SH-SY5Y (cell line): Measurements from ENCODE around the gene RASGEF1B.

Source experiments
- GATA2 ChIP-seq: IDR thresholded peaks from 2 replicates; pipeline ENCODE4 v1.6.1; 2011; ENCODE audit warnings: mild to moderate bottlenecking, low read depth, low read length
- GATA3 ChIP-seq: IDR thresholded peaks from 2 replicates; pipeline ENCODE4 v1.6.1; 2011; ENCODE audit warnings: low read depth, mild to moderate bottlenecking, low read length, moderate library complexity

RASGEF1B gene

DNA sequence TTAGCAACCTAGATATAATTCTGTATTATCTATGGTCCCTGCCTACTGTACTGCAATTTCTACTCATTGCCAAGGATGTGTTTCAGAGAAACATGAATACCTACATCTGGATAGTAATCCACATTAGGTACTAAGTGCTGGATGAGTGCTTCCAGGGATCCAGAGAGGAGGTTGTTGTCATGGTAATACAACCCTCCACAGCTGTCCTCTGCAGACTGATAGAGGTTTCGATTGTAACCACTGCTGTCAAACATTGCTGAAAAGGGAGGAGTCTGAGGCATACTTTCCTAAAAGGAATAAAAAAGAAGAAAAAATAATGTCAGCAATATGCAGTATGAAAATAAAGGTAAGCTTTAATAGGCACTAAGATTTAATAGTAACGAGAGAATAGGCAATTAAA, 12.5 kb downstream of the RASGEF1B start:
- TF ChIP-seq GATA2, result no peak
- no peak for TF ChIP-seq GATA3

DNA sequence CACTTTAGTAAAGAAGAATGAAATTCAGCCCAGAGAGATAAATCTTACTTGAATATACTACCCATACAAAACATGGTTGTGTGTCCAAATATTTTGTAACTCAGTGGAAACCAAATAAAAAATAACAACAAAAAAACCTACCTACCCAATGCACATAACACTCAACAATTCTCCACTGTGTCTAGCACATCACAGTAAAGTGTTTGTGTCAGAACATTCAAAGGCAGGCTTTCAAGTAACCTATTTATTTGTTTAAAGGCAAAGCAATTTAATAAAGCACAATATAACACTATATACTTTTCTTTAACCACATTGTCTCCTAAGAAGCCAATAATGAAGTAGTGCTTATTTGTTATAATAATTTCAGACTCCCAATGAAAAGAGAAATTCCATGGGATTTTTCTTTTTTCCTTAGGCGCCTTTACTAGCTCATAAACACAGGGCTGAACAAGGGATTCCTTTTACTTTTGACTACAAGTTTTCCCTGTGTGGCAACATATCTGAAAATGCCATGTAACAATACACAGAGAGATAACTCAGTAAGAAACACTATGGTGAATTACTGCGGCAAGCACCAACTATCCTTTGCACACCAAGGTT, 13.7 kb downstream of the RASGEF1B start:
- TF ChIP-seq GATA3 (no peak), GATA2 (no peak)

DNA sequence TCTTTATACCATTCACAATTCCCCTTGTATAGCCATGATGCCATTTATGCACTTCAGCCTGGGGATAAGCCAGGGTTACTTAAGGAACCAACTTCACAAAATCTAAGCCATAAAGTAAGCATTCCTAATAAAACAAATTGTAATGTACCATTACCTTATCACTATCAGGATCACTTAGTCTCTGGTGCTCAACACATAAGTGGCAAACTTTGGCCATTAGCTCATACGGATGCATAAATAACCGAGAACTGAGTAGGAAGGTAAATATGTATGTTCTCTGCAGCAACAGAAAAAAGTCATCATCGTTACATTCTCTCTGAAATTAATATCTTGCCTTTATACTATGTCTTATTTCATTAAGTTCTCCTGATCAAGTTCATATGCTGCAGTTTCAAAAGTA, 14.4 kb downstream of the RASGEF1B start:
- TF ChIP-seq GATA2 (no peak), GATA3 (no peak)

DNA sequence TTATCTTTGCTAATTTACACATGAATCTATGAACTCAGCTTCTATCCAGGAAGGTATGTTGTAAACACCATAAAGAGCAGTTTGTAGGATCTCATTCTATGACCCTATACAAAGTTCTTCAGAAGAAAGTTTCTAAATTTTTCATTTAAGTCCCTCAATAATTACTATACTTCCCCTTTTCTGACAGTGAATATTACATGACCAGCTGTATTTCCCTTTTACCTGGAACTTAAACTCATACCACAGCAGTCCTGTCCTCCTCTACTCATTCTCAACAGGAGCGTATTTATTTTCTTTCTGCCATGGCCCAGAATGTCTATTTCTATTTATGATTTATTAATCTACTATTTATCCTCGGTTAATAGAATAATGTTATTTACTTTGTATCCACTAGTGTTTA, 15.8 kb downstream of the RASGEF1B start:
- TF ChIP-seq GATA2 (no peak), GATA3 (no peak)

DNA sequence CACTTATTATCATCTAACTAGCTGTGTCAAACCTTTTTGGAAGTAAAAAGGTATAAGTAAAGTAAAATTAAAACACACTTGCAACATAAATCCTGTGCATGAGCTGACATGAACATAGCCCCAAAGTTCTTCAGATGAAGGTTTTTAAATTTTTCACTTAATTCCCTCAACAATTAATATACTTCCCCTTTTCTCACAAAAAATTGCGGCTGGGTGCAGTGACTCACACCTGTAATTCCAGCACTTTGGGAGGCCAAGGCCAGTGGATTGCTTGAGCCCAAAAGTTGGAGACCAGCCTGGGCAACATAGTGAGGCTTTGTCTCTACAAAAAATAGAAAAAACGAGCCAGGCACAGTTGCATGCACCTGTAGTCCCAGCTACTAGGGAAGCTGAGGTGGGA, 16.8 kb downstream of the RASGEF1B start:
- TF ChIP-seq GATA3 (no peak), GATA2 (no peak)

DNA sequence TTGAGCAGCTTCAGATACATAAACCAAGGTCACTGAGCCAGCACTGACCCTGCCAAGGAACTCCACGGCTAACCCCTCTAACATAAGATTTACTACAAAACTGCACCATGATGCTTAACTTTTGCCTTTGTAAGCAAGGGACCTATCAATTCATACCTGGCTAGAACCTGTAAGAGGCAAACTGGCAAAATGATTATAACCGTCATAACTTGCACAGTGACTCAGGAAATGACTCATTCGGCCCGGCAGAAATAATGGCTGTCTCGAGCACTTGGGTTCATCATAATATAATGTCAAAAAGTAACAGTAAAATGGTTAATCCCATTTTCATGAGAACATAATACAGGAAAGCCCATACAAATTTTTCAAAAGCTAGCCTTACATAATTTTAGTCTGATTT, 17.2 kb downstream of the RASGEF1B start:
- TF ChIP-seq GATA3, result no peak

DNA sequence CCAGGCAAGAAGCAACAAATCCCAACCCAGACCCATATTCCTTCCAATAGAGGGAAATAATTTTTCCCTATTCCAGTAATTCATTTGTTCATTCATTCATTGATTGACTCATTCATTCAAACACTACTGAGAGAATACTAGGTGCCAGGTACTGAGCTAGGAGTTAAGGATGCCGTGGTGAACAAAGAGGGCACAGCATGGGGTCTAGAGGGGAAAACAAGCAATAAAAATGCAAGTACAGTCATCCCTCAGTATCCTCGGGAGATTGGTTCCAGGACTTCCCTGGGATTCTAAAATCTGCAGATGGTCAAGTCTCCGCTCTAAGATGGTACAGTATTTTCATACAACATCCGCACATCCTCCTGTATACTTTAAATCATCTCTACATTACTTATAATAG, 18.7 kb downstream of the RASGEF1B start:
- TF ChIP-seq GATA2 (no peak), GATA3 (no peak)

DNA sequence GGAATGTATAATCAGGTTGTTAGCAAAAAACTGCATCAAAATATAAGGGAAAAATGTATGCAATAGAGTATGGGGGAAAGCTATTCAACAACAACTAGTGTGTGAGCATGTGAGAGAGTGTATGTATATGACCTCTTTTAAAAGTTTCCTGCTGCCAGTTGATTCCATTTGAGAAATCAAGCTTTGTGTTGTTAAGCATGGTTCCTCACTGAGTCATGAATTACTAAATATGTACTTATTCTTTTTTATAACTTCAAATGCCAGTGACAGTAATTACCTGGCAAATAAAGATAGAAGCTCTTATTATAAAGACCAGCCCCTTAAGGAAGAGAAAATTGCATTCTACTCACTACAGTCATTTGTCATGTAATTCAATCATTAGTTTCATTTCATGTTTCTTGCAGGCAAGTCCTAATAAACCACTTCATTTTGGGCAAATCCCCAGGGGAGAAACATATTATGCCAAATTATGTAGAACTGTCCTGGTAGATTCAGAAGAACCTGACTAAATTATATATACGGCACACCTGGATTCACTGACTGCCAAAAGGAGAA, 19.2 kb downstream of the RASGEF1B start:
- TF ChIP-seq GATA3 (no peak), GATA2 (no peak)

DNA sequence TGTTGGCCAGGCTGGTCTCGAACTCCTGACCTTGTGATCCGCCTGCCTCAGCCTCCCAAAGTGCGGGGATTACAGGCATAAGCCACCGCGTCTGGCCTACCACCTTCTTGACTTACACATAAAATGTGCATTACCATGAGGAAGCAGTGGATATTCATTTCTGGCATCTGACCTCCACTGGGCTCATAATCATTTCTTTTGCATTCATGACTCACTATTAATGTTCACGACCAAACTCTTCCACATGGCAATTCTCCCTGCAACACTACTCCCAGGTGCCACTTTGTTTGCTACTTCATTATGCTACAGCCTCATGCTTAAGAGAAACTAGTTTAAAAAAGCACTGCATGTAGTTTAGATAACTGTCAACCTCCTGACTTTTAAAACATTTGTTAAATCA, 22.7 kb downstream of the RASGEF1B start:
- no peak for TF ChIP-seq GATA3
- TF ChIP-seq GATA2, result no peak

DNA sequence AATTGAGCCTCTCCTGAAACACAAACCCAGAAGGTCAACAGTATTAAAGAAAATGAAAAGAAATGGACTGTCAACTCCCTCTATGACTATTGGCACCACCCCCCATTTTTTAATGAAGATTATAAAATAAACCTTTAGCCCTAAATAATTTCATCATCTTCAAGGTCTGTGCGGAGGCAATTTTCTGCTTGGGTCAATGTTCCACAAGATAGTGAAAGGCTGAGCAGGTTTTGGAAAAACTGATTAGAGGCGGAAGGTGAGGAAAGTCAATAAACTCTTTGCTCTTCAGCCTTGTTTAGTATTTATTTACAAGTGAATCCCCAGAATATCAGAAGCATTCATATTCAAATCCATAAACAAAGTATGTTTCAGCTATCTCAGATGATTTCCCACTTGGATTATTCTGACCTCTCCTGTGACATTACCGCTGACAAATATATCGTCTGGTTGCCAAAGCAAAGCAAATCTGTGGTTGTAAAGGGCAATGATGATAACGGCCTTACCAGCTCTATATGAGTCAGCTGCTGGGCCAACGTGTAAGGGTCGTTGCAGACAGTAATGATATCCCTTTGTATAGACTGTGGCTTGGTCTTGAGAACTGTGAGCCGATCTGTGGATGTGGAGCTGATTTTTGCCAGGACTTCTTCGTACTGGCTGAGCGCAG, 24.0 kb downstream of the RASGEF1B start:
- TF ChIP-seq GATA2, result no peak
- no peak for TF ChIP-seq GATA3

DNA sequence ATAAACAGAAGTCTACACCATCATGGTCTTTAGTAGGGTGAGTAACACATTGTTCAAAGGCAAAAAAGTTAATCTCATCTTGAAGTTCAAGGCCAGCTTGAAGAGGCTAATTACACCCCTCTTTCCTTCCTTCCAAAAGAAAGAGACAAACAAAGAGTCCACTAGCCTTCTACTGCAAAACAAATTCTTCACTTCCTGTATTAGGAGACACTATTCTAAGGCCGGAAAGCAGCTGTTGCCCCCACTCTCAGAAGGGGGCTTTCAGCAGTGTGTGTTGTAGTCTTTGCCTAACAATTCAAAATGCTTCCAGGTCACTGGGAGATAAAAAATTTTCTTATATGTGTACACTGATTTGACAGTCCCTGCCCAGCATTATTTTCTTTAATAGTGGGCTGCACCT, 25.1 kb downstream of the RASGEF1B start:
- TF ChIP-seq GATA2, result no peak
- TF ChIP-seq GATA3, result no peak

DNA sequence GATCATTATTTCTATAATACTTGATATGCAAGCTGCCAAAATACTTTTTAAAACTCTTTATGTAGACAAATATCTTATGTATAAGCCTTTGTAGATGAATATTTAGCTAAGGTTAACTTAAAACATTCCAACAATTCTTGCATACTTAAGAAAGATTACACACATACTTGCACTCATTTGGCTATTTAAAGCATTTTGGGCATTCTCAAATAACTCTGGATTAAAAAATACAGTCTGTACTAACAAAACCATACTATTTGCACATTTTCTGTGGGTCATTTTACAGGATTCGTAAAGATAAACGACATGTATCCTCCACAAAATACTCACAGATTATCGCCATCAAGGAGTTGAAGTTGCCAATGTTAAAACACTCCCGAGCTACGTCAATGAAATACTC, 26.5 kb downstream of the RASGEF1B start:
- TF ChIP-seq GATA3 (no peak), GATA2 (no peak)

DNA sequence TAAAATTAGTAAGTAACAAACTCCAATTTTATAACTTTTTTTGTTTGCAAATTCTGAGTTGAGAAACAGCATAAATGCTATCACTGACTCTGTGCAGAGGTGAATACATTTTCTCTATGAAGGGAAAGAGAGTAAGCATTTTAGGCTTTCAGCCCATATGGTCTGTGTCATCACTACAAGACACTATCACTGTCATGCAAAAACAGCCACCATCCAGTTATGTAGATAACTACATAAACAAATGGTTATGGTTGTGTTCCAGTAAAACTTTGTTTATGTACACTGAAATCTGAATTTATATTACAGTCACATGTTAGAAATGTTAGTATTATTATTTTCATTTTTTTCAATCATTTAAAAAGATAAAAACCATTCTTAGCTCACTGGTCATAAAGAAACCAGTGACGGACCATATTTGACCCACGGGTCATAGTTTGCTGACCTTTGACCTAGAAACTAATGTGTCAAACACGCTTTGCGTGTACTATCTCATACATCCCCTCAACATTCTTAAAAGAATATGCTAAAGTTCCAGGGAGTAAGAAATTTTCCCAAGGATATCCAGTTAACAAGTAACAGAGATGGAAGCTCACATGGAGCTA, 29.1 kb downstream of the RASGEF1B start:
- TF ChIP-seq GATA3 (no peak), GATA2 (no peak)

DNA sequence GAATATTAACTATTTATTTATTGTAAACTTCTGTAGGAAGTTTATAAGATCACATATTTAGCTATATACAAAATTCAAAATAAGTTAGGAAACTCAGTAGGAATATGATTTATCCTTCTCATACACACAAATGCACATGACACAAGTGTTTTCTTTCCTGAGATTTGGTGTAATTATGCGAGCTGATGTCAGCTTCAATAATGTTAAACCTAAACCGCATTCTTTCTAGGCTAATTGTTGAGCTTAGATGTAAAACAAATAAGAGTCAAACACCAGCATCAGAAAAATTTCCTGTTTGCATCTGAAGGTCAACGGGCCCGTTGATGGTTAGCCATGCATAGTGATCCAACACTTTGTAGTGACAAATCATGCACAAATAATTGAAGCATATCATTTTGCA, 30.8 kb downstream of the RASGEF1B start:
- TF ChIP-seq GATA2, result no peak
- no peak for TF ChIP-seq GATA3

DNA sequence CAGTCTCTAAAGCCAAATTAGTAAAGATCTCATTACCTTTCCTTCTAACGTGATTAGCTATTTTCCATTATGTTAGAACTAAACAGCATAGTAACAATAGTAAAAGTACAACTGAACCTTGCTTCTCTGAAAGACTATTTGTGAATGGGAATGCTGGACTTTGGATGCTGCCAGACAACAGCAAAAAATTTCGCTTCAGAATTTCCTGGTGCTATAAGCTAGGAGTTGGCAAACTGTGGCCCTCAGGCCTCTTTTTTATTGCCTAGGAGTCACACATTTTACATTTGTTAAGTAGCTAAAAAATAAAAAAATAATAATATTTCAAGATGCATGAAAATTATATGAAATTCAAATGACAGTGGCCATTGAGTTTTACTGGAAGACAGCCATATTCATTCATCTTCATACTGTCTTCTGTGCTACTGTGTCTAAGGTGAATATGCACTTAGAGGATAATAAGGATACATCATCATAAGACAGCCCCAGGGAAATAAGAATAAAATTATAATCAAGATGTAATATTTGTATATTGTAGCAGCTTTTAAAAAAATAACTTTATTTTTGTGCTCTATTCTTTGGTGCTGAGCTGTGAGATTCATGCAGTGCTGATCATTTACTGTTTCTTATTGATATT, 34.6 kb downstream of the RASGEF1B start:
- no peak for TF ChIP-seq GATA2
- TF ChIP-seq GATA3, result no peak

DNA sequence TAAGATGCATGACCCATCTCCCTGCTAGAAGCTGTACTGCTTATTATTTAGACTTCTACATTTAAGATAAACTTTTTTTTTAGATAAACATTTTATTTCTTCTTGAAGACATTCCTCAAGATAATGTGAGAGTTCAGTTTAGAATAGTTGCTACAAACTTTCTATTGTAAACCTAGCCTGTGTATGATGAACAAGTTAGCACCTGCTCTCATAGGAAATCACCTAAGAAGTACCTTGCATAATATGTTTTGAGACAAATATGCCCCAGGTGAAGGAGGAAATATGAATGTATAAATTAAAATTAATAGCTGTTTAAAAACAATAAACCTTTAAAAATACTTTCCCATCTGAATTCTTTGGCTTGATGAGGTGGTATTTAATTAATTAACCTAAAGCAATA, 35.6 kb downstream of the RASGEF1B start:
- TF ChIP-seq GATA2, result no peak
- TF ChIP-seq GATA3, result no peak

DNA sequence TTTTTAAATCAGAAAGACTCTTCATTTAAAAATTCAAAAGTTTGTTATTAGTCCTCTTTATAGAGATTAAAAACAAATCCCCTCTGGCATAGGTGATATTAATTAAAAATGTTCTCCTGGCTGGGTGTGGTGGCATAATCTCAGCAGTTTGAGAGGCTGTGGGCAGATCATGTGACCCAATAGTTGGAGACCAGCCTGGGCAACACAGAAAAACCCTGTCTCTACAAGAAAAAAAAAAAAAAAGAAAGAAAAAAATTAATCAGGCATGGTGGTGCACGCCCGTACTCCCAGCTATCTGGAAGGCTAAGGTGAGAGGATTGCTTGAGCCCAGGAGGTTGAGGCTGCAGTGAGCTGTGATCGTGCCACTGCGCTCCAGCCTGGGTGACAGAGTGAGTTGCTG, 38.9 kb downstream of the RASGEF1B start:
- TF ChIP-seq GATA2 (no peak), GATA3 (no peak)
